GM10266 (cell line): ENCODE data around the gene HNRNPA0.

Source experiments
- DNase-seq: peaks from one replicate; pipeline ENCODE4 v3.0.0; 2012; ENCODE audit errors: extremely low spot score
- CTCF ChIP-seq: IDR thresholded peaks from 2 replicates; pipeline ENCODE4 v1.5.1; 2012; ENCODE audit warnings: mild to moderate bottlenecking, low read depth; ENCODE audit not compliant: control insufficient read depth, insufficient read depth; ENCODE audit errors: missing control alignments

HNRNPA0 gene

DNA sequence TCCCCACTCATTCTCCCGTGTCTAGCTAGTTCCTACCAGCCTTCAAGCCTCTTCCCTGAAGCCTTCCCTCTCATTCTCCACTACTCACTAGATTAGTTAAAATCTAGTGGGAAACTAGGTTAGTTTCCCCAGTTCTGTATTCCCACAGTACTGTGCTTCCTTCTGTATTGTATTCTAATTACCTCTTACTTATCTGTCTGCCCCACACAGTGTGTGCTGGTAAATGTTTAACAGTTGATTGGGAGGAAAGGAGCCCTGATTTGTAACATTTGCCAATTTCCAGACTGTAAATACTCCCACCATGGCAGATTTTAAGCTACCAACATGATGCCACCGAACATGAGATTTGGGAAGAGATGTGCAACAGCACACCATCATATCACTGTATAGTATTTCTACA is 26.5 kb downstream of the HNRNPA0 start:
- DNase-seq: no peak

DNA sequence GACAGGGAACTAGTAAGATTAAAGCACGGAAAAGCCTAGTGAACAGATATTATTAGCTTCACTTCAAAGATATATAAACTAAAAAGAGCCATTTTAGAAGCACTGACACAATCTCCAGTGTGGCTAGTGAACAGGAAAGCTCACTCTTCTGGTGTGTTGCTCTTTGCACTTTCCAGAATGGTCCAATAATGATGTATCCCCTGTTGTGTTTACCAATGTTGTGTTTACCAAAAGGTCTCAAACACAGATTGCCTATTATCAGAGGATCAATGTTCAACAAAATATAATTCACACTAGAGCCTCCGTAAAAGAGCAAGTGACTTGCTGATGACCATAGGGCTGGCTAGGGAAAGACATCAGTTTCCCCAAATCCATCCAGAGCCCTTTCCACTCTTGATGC is 29.9 kb downstream of the HNRNPA0 start:
- TF ChIP-seq CTCF: no peak

More for the DNA sequence above, 26.5 kb downstream of the HNRNPA0 start:
- TF ChIP-seq CTCF: no peak

DNA sequence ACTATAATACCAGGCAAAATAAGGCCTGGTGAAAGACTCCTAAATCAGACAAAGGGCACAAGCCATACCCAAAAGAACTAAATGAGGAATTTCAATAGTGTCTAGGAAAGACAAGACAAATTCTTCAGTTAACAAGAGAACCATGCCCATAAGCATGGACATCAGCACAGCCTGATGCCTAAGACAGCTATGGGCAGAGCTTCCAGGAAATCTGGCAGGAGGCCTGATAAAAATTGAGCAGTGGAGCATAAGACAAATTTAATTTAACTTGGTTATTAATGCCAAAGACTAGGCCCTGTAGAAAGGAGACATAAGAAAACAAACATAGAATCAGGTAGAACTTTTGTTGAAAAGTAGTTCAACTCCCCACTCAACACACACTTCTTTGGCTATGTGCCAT is 35.6 kb downstream of the HNRNPA0 start:
- DNase-seq: no peak

More for the DNA sequence above, 29.9 kb downstream of the HNRNPA0 start:
- no peak for DNase-seq

DNA sequence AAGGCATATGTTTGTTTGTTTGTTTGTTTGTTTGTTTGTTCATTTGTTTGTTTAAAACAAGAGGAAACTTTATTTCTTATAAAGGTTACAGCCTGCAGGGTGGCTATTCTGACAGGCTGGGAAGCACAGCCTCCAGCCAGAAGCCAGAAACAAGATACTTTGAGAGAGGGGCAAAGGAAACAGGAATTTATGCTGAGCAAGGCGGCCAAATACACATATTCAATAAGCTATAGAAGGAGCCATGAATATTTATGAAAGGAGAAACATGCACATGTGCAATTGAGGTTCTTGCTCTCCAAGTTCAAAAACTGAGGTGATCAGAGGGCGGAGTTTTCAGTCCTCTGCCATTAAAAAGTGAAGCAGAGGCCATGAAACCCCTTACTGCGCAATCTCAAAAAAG is 37.8 kb downstream of the HNRNPA0 start:
- no peak for DNase-seq
- TF ChIP-seq CTCF: no peak

More for the DNA sequence above, 35.6 kb downstream of the HNRNPA0 start:
- TF ChIP-seq CTCF: no peak

GRCh38 chr5:137715456-137715855 is 38.7 kb downstream of the HNRNPA0 start:
- DNase-seq: no peak
- no peak for TF ChIP-seq CTCF

- DNase-seq: no peak
- TF ChIP-seq CTCF: no peak
Measured at GRCh38 chr5:137714946-137715345, 39.2 kb downstream of the HNRNPA0 start.

DNA sequence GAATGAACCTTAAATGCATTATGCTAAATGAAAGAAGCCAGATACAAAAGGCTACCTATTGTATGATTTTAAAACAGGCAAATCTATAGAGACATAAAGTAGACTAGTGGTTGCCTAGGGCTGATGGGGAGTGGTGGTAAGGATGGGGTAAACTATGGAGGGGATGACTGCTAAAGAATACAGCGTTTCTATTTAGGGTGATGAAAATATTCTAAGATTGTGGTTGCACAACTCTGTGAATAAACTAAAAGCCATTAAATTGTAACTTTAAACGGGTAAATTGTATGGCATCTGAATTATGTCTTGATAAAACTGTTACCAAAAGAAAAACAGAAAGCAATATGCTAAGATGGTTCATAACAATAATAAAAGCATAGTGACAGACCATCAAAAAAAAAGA is 39.7 kb downstream of the HNRNPA0 start:
- no peak for TF ChIP-seq CTCF
- DNase-seq: no peak
